ENCODE measurements around the gene CXCR2.
"Not testable (repeated sequence)": the region's sequence is repeated elsewhere in the genome, so short reads cannot be mapped to it uniquely, and the experiment has no call there.

Gene CXCR2

GRCh38 chr2:218168016-218168415, 42.2 kb downstream of the CXCR2 start:
- TF ChIP-seq CTCF (IDR thresholded peaks at IDR 0.05; ENCODE audit: low read depth, low read length, missing control alignments), result no peak
- no peak overlapping the region for H3K27ac ChIP-seq

DNA sequence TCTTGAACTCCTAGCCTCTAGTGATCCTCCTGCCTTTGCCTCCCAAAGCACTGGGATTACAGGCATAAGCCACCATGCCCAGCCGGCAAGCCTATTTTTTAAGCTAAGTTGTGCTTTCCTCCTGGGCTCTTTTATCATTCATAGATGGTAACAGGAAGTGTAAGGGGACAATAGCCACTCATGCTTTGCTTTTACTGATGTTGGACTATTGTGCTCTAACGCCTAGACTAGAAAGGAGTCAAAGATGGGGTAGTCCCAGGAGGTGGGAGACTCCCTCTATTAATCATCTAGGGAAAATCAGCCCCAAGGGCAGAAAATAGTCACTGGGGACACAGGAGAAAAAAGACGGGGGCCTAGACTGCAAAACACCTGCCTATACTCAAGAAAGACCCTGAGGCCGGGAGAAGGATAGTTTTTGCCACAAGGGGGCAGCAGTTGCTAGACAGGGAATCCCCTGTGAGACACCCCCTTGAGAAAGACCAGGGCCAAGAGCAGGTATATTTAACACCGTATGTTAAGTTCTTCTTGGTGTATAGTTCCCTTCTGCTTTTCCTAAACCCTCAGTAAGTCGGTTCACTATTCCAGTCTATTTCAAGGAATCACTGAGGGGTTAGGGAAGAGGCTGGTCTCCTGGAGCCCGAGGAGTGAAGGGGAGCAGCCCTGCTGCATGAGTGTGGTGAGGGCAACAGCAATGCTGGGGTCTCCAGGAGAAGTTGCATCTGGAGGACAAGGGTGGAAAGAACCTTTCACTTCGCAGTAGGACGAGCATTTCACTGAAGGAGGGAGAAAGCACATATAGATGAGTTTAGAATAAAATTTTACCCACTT, 43.0 kb downstream of the CXCR2 start:
- no peaks in the 10 kb centered on the region for H3K36me3 ChIP-seq (replicated peaks)
- peak; percentile 86 for TF ChIP-seq CTCF (IDR thresholded peaks at IDR 0.05; ENCODE audit: low read depth, low read length, missing control alignments)
- H3K27ac ChIP-seq, result no peak overlapping the region
- H3K4me3 ChIP-seq (ENCODE audit: low read depth, low read length), result no peak overlapping the region
- in situ Hi-C loops (cut with HindIII; ENCODE audit: low pct_ligation_motif_present, low sequenced_read_pairs), result no loop called here
- peak; percentile 26 for DNase-seq
- H3K27me3 ChIP-seq (replicated peaks), result peaks cover 2% of the 10 kb centered on the region

More at GRCh38 chr2:218168016-218168415, 42.2 kb downstream of the CXCR2 start:
- DNase-seq, result no peak
- in situ Hi-C loops (cut with HindIII; ENCODE audit: low pct_ligation_motif_present, low sequenced_read_pairs), result no loop called here
- Histone ChIP-seq H3K36me3 (replicated peaks) (no peaks in the 10 kb centered on the region), H3K27me3 (replicated peaks) (peaks cover 2% of the 10 kb centered on the region), H3K4me3 (ENCODE audit: low read depth, low read length) (no peak overlapping the region)

GRCh38 chr2:218169757-218170546, 44.1 kb downstream of the CXCR2 start:
- H3K27ac ChIP-seq, result no peak overlapping the region
- in situ Hi-C loops (cut with HindIII; ENCODE audit: low pct_ligation_motif_present, low sequenced_read_pairs), result no loop called here
- no peak overlapping the region for H3K4me3 ChIP-seq (ENCODE audit: low read depth, low read length)
- no peaks in the 10 kb centered on the region for H3K36me3 ChIP-seq (replicated peaks)
- no peak for TF ChIP-seq CTCF (IDR thresholded peaks at IDR 0.05; ENCODE audit: low read depth, low read length, missing control alignments)
- DNase-seq, result no peak
- peaks cover 2% of the 10 kb centered on the region for H3K27me3 ChIP-seq (replicated peaks)

- DNase-seq; H3K4me3 ChIP-seq (ENCODE audit: low read depth, low read length); H3K27me3 ChIP-seq (replicated peaks); H3K27ac ChIP-seq; H3K36me3 ChIP-seq (replicated peaks); in situ Hi-C loops (cut with HindIII; ENCODE audit: low pct_ligation_motif_present, low sequenced_read_pairs): not testable (repeated sequence)
These were observed 45.9 kb downstream of the CXCR2 start for GRCh38 chr2:218171744-218172143.

DNA sequence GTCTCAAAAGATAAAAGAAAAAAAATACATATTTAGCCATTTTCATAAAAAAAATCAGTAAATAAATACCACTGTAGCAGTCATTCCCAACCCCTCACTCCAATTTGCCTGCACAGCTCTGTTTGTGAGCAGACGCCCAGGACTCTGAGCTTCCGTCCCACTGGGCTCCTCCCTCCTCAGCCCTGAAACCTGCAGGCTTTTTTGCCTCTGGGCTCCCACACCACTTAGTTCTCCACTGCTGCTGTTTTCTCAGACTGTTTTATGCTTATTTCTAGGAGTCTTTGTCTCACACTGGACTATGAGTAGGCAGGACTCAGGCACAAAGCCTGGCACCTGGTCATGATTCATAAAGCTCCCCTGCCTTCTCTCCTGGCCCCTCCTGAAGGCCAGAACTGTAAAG, 47.0 kb downstream of the CXCR2 start:
- Histone ChIP-seq H3K27me3 (replicated peaks) (no peaks in the 10 kb centered on the region), H3K4me3 (ENCODE audit: low read depth, low read length) (no peak overlapping the region), H3K27ac (no peak overlapping the region), H3K36me3 (replicated peaks) (no peaks in the 10 kb centered on the region)
- in situ Hi-C loops (cut with HindIII; ENCODE audit: low pct_ligation_motif_present, low sequenced_read_pairs), result no loop called here
- DNase-seq, result no peak
- no peak for TF ChIP-seq CTCF (IDR thresholded peaks at IDR 0.05; ENCODE audit: low read depth, low read length, missing control alignments)

DNA sequence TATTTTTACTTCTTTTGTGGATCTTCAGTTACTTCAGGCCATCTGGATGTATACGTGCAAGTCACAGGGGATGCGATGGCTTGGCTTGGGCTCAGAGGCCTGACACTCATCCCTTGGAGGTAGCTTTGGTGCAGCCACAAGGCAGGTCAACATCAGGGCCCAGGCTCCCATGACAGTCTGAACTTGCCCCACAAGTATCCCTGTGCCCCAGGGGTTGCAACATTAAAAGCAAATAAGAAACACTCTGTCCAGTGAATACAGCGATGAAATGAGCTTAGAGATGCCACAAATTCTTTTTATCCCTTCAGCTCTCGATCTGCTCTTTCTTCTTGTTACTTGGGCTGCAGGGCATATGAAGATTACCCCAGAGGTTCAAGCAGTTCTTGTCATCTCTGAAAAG, 54.0 kb downstream of the CXCR2 start:
- in situ Hi-C loops (cut with HindIII; ENCODE audit: low pct_ligation_motif_present, low sequenced_read_pairs), result no loop called here
- H3K4me3 ChIP-seq (ENCODE audit: low read depth, low read length), result no peak overlapping the region
- no peaks in the 10 kb centered on the region for H3K27me3 ChIP-seq (replicated peaks)
- H3K27ac ChIP-seq, result no peak overlapping the region
- no peak for TF ChIP-seq CTCF (IDR thresholded peaks at IDR 0.05; ENCODE audit: low read depth, low read length, missing control alignments)
- DNase-seq, result no peak
- no peaks in the 10 kb centered on the region for H3K36me3 ChIP-seq (replicated peaks)

Measured in brain microvascular endothelial cell (primary cell).